HepG2 (cell line): ENCODE results near the gene TMEM134. TPM values are rescaled to one million over a fixed set of nuclear protein-coding genes. Genes with fewer than 3 reads are reported as not detected.
A peak's percentile ranks its signal among the peaks of the same experiment; 100 is the strongest.

Experiments used
- BCL6 ChIP-seq: IDR thresholded peaks from 2 replicates; pipeline ENCODE4 v1.6.1; 2016; ENCODE audit warnings: missing genetic modification reagents, missing compliant biosample characterization
- CHCHD3 ChIP-seq: sonication (generic); formaldehyde crosslinking; IDR thresholded peaks from 2 replicates; pipeline ENCODE4 v1.8.0; 2022; ENCODE audit warnings: mild to moderate bottlenecking, missing genetic modification reagents, moderate library complexity
- KLF16 ChIP-seq, 2 experiments: sonication (generic) in 1 of 2; formaldehyde crosslinking in 1 of 2; IDR thresholded peaks; 2 replicates each; pipeline versions ENCODE4 v1.6.1 to v1.8.0; 2016 to 2023; ENCODE audit warnings: missing genetic modification reagents in 2 of 2, missing compliant biosample characterization in 1 of 2
- MXD4 ChIP-seq: IDR thresholded peaks from 2 replicates; pipeline ENCODE4 v1.6.1; 2016; ENCODE audit warnings: mild to moderate bottlenecking, missing biosample characterization, missing genetic modification reagents
- SMYD3 ChIP-seq: sonication (generic); formaldehyde crosslinking; IDR thresholded peaks from 2 replicates; pipeline ENCODE4 v1.8.1; 2023; ENCODE audit warnings: mild to moderate bottlenecking, missing genetic modification reagents
- STAT5B ChIP-seq: sonication (generic); formaldehyde crosslinking; IDR thresholded peaks from 2 replicates; pipeline ENCODE4 v1.4.0; 2020; ENCODE audit warnings: missing genetic modification reagents
- ZNF232 ChIP-seq: sonication (generic); formaldehyde crosslinking; IDR thresholded peaks from 2 replicates; pipeline ENCODE4 v1.4.0; 2020; ENCODE audit warnings: missing genetic modification reagents, borderline replicate concordance
- ZNF24 ChIP-seq: fragments of 450-650 bp; IDR thresholded peaks from 2 replicates; pipeline ENCODE4 v1.6.1; 2017; ENCODE audit warnings: antibody characterized with exemption, mild to moderate bottlenecking
- ZNF616 ChIP-seq: sonication (generic); formaldehyde crosslinking; IDR thresholded peaks from 2 replicates; pipeline ENCODE4 v1.5.0; 2020; ENCODE audit warnings: low read depth, mild to moderate bottlenecking, missing genetic modification reagents
- ZNF660 ChIP-seq: sonication (generic); formaldehyde crosslinking; IDR thresholded peaks from 2 replicates; pipeline ENCODE4 v1.5.1; 2020; ENCODE audit warnings: mild to moderate bottlenecking, low read depth, missing genetic modification reagents, borderline replicate concordance
- ZNF776 ChIP-seq: sonication (generic); formaldehyde crosslinking; IDR thresholded peaks from 2 replicates; pipeline ENCODE4 v1.4.0; 2020; ENCODE audit warnings: mild to moderate bottlenecking, missing genetic modification reagents
- ZSCAN22 ChIP-seq: sonication (generic); formaldehyde crosslinking; IDR thresholded peaks from 2 replicates; pipeline ENCODE4 v1.4.0; 2020; ENCODE audit warnings: mild to moderate bottlenecking, missing genetic modification reagents
- polyA plus RNA-seq, 8 experiments: library from polyadenylated mRNA; depleted of rRNA in 3 of 8; stranded (reverse) in 7 of 8; unstranded in 1 of 8; fragments of >200 nt; fragmentation: Illumina TruSeq in 4 of 8; extraction: Trizol in 4 of 8; gene quantifications; 2 replicates each; pipeline versions ENCODE4 v1.2.1 to v1.2.3, GENCODE V29; 2011 to 2016; ENCODE audit warnings: low read depth in 4 of 8, missing spikeins in 1 of 8, mixed read lengths in 1 of 8; ENCODE audit not compliant: insufficient read depth in 1 of 8
- total RNA-seq, 5 experiments: library from RNA; depleted of rRNA; stranded (reverse); fragments of >200 nt; fragmentation: Illumina TruSeq; extraction: Trizol; gene quantifications; 2 replicates each; pipeline ENCODE4 v1.2.3, GENCODE V29; 2016; ENCODE audit warnings: low read depth in 1 of 5
- TF ChIP-seq, protein P1 (sequence below): sonication (generic); formaldehyde crosslinking; IDR thresholded peaks from 2 replicates; pipeline ENCODE4 v1.4.0; 2020; ENCODE audit warnings: mild to moderate bottlenecking, missing genetic modification reagents
- TF ChIP-seq, protein P2 (sequence below): sonication (generic); formaldehyde crosslinking; IDR thresholded peaks from 2 replicates; pipeline ENCODE4 v1.8.0; 2022; ENCODE audit warnings: missing genetic modification reagents, mild to moderate bottlenecking, moderate library complexity, borderline replicate concordance
- TF ChIP-seq, protein P3 (sequence below): IDR thresholded peaks from 2 replicates; pipeline ENCODE4 v1.6.1; 2016; ENCODE audit warnings: missing compliant biosample characterization, missing genetic modification reagents, borderline replicate concordance
- TF ChIP-seq, protein P4 (sequence below): sonication (generic); formaldehyde crosslinking; conservative IDR thresholded peaks from 2 replicates; pipeline ENCODE4 v1.4.0; 2020; ENCODE audit warnings: mild to moderate bottlenecking, missing genetic modification reagents, moderate library complexity

The TMEM134 gene
- total and polyA plus RNA-seq, 2 of the 13 experiments (the other 11 are each of a cell fraction or from before 2014, with no cell fraction given): 6.9 to 26.9 TPM

DNA sequence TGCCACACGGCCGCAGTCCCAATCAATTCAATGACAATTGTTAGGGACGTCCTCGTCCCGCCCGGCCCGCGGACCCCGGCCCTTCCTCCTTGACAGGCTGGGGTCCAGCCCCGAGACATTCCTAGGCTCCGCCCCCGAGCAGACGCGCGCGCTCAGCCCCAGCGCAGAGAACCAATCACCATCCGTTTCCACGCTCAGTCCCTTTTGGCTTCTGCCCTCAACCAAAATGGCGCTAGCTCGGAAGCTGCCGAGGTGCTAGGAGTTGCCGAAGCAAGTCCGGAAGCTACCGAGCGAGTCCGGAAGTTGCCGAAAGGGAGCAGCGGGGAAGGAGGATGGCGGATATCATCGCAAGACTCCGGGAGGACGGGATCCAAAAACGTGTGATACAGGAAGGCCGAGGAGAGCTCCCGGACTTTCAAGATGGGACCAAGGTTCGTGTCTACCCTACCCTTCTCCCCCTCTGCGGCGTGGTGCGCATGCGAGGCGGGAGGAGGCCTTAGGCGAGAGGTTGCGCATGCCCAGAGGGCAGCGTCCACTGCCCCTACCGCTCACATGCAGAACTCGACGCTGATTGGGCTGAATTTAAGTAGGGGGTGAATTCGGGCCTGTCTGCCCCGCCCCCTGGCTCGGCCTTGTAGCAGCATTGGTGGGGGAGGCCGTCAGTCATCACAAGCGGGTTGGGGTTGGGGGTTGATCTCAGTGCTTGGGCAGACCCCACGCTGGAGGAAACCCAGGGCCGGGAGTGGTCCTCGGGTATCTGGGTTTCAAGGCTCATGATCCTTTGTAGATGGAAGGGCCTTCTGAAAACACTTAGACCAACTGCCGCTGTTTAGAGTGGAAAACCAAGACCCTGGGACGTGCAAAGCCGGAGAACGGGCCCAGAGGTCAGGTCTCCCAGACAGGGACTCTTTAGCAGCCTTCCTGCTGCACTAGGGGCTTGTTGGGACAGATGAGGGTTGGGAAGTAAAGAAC is 14.1 kb upstream of the TMEM134 start, which contains the start of gene AIP (continued):
- TF ChIP-seq, protein P1, sequence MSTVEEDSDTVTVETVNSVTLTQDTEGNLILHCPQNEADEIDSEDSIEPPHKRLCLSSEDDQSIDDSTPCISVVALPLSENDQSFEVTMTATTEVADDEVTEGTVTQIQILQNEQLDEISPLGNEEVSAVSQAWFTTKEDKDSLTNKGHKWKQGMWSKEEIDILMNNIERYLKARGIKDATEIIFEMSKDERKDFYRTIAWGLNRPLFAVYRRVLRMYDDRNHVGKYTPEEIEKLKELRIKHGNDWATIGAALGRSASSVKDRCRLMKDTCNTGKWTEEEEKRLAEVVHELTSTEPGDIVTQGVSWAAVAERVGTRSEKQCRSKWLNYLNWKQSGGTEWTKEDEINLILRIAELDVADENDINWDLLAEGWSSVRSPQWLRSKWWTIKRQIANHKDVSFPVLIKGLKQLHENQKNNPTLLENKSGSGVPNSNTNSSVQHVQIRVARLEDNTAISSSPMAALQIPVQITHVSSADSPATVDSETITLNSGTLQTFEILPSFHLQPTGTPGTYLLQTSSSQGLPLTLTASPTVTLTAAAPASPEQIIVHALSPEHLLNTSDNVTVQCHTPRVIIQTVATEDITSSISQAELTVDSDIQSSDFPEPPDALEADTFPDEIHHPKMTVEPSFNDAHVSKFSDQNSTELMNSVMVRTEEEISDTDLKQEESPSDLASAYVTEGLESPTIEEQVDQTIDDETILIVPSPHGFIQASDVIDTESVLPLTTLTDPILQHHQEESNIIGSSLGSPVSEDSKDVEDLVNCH (CRISPR knock-in tag): peak; percentile 88; the same call in 1 of the 2 replicates
- peak; percentile 90 for TF ChIP-seq ZNF776 (CRISPR knock-in tag)
- peak; percentile 98 for TF ChIP-seq ZNF616 (CRISPR knock-in tag)
- peak; percentile 75 to 95; a peak in 3 of 4 replicates for TF ChIP-seq KLF16 (CRISPR knock-in tag; IDR thresholded peaks at IDR 0.05)
- peak; percentile 57; the same call in 1 of the 2 replicates for TF ChIP-seq CHCHD3
- TF ChIP-seq, protein P2, sequence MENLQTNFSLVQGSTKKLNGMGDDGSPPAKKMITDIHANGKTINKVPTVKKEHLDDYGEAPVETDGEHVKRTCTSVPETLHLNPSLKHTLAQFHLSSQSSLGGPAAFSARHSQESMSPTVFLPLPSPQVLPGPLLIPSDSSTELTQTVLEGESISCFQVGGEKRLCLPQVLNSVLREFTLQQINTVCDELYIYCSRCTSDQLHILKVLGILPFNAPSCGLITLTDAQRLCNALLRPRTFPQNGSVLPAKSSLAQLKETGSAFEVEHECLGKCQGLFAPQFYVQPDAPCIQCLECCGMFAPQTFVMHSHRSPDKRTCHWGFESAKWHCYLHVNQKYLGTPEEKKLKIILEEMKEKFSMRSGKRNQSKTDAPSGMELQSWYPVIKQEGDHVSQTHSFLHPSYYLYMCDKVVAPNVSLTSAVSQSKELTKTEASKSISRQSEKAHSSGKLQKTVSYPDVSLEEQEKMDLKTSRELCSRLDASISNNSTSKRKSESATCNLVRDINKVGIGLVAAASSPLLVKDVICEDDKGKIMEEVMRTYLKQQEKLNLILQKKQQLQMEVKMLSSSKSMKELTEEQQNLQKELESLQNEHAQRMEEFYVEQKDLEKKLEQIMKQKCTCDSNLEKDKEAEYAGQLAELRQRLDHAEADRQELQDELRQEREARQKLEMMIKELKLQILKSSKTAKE (CRISPR knock-in tag): no peak
- 0 out of 2 replicates have a peak, but pooled peaks have one; percentile 10 for TF ChIP-seq ZNF24
- TF ChIP-seq, protein P3, sequence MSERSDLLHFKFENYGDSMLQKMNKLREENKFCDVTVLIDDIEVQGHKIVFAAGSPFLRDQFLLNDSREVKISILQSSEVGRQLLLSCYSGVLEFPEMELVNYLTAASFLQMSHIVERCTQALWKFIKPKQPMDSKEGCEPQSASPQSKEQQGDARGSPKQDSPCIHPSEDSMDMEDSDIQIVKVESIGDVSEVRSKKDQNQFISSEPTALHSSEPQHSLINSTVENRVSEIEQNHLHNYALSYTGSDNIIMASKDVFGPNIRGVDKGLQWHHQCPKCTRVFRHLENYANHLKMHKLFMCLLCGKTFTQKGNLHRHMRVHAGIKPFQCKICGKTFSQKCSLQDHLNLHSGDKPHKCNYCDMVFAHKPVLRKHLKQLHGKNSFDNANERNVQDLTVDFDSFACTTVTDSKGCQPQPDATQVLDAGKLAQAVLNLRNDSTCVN (CRISPR knock-in tag): peak; percentile 74
- peak; percentile 74; the same call in 1 of the 2 replicates for TF ChIP-seq STAT5B (CRISPR knock-in tag)
- peak; percentile 68; the same call in 1 of the 2 replicates for TF ChIP-seq MXD4
- TF ChIP-seq ZNF660 (CRISPR knock-in tag): peak; percentile 86; the same call in 1 of the 2 replicates
- TF ChIP-seq, protein P4, sequence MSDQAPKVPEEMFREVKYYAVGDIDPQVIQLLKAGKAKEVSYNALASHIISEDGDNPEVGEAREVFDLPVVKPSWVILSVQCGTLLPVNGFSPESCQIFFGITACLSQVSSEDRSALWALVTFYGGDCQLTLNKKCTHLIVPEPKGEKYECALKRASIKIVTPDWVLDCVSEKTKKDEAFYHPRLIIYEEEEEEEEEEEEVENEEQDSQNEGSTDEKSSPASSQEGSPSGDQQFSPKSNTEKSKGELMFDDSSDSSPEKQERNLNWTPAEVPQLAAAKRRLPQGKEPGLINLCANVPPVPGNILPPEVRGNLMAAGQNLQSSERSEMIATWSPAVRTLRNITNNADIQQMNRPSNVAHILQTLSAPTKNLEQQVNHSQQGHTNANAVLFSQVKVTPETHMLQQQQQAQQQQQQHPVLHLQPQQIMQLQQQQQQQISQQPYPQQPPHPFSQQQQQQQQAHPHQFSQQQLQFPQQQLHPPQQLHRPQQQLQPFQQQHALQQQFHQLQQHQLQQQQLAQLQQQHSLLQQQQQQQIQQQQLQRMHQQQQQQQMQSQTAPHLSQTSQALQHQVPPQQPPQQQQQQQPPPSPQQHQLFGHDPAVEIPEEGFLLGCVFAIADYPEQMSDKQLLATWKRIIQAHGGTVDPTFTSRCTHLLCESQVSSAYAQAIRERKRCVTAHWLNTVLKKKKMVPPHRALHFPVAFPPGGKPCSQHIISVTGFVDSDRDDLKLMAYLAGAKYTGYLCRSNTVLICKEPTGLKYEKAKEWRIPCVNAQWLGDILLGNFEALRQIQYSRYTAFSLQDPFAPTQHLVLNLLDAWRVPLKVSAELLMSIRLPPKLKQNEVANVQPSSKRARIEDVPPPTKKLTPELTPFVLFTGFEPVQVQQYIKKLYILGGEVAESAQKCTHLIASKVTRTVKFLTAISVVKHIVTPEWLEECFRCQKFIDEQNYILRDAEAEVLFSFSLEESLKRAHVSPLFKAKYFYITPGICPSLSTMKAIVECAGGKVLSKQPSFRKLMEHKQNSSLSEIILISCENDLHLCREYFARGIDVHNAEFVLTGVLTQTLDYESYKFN (CRISPR knock-in tag): peak; percentile 70
- TF ChIP-seq ZSCAN22 (CRISPR knock-in tag): peak; percentile 84; the same call in 1 of the 2 replicates
- TF ChIP-seq BCL6 (CRISPR knock-in tag): peak; percentile 65
- TF ChIP-seq SMYD3: peak; percentile 99
- peak; percentile 91 for TF ChIP-seq ZNF232 (CRISPR knock-in tag)
